HG03103 (cell line): ENCODE data around the gene IGFL2.
"Not testable (repeated sequence)": the region's sequence is repeated elsewhere in the genome, so short reads cannot be mapped to it uniquely, and the experiment has no call there.

Source experiments
- ATAC-seq: cut with Tn5 transposase; IDR thresholded peaks from one replicate; pipeline ENCODE4 v1.9.1; 2021; ENCODE audit warnings: low read depth; ENCODE audit not compliant: unreplicated experiment

IGFL2 gene

DNA sequence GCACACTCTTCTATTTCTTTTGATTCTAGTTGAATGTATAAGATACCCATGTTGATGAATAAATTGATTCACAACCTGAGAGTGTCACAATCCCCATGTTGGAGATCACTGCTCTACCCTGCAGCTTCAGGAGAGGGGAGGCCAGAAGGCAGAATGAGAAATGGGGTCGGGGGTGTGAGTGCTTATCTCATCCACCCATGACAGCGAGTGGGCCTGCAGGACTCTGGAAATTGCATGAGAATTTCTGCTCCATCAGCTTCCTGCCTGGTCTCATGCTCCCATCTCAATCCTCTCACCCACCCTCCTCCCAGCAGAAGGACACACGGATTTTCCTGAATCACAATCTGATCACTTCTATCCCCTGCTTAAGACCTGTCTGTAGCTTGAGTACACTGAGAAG lies 58.6 kb downstream of the IGFL2 start:
- no peak for ATAC-seq

DNA sequence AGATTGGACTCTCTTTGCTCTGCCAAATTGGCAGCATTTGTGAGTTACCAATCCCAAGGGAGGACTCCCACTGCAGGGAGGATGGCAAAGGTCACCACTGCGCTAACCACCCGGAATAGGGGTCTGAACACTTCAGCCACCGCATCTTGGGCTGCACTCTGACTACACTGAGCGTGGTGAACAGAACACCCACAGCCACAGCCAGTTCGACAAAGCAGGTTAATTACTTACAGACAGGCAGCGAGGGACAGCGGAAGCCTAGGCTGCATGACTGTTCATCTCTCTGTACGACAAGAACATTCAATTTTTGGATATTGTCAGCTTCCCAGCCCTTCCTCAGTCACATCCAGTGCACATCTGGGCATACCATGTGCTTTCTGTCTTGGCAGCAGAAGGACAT lies 59.8 kb downstream of the IGFL2 start:
- not testable (repeated sequence) for ATAC-seq

DNA sequence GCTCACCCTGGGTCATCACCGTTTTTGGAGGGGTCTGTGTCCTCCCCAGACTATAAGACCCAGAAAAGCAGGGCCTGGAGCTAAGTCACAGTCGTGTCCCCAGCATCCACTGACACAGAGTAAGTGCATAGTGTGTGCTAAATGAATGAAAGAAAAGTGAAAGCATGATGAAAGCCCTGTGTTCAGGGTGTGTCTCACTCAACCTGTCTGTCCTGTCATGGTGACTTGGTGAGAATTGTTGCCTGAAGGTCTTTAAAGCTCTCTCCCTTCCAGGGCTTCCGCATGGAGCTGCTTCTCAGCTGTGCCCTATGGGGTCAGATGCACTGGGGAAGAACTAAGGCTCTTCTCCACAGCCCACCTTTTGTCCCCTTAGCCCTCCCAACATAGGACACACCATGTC lies 61.0 kb downstream of the IGFL2 start:
- no peak for ATAC-seq

DNA sequence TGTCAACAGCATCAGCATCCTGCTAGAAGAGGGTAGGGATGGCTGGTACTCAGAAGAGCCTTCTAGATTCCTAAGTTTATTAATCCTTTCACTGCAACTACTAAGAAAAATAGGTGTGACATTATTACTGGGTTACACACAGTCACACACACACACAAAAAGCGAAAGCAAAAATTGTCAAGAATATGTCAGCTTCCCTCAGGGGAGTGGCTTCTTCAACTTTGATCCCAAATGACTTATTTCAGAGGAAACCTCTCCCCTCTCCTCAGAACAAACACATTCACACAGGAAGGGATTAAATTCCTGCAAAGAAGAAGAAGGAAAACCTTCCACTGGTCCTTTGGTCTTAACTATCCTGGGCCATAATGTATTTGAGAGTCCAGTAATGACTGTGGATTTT lies 61.4 kb downstream of the IGFL2 start:
- no peak for ATAC-seq

DNA sequence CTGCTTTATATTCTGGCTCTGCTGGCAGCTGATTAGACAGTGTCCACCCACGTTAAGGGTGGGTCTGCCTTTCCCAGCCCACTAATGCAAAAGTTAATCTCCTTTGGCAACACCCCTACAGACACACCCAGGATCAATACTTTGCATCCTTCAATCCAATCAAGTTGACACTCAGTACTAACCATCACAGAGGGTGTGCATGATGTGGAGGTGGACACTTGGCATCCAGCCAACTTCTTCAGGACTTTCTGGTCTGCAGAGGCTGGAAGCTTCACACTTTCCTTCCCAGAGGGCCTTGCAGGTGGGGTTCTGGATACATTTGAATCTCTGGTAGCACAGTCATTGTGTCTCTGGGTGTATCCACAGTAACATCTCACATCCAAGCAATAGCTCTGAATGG lies 62.6 kb downstream of the IGFL2 start:
- ATAC-seq: no peak
